ENCODE measurements around the gene EML4.

EML4 gene

GRCh38 chr2:42138163-42139015, 30.8 kb upstream of the EML4 start:
- no peak for DNase-seq

GRCh38 chr2:42139101-42139500, 30.1 kb upstream of the EML4 start:
- DNase-seq = no peak

- no peak for DNase-seq
These were observed 28.7 kb upstream of the EML4 start for GRCh38 chr2:42140496-42140895.

GRCh38 chr2:42141687-42142546, 27.2 kb upstream of the EML4 start:
- DNase-seq = no peak

- DNase-seq = no peak
These were observed 26.5 kb upstream of the EML4 start for GRCh38 chr2:42142547-42143184.

- no peak for DNase-seq
These were observed 21.4 kb upstream of the EML4 start for GRCh38 chr2:42147641-42148274.

- DNase-seq = no peak
These were observed 19.0 kb upstream of the EML4 start for GRCh38 chr2:42150159-42150558.

GRCh38 chr2:42153944-42154581, 15.1 kb upstream of the EML4 start:
- no peak for DNase-seq

GRCh38 chr2:42156721-42157120, 12.4 kb upstream of the EML4 start:
- DNase-seq = no peak

GRCh38 chr2:42161444-42161843, 7.7 kb upstream of the EML4 start:
- no peak for DNase-seq

- DNase-seq = no peak
These were observed 5.6 kb upstream of the EML4 start for GRCh38 chr2:42163444-42164045.

- no peak for DNase-seq
These were observed 5.1 kb upstream of the EML4 start for GRCh38 chr2:42164046-42164445.

- DNase-seq = no peak
These were observed 4.2 kb upstream of the EML4 start for GRCh38 chr2:42164971-42165370.

- no peak for DNase-seq
These were observed 1.7 kb upstream of the EML4 start for GRCh38 chr2:42167458-42167857.

- DNase-seq = no peak
These were observed 574 bp upstream of the EML4 start for GRCh38 chr2:42168459-42169099.

- no peak for DNase-seq
These were observed 845 bp downstream of the EML4 start for GRCh38 chr2:42169874-42170521.

GRCh38 chr2:42170619-42171395, 1.7 kb downstream of the EML4 start:
- no peak for DNase-seq

GRCh38 chr2:42171396-42171980, 2.3 kb downstream of the EML4 start:
- no peak for DNase-seq

- DNase-seq = no peak
These were observed 2.9 kb downstream of the EML4 start for GRCh38 chr2:42172020-42172419.

- no peak for DNase-seq
These were observed 3.4 kb downstream of the EML4 start for GRCh38 chr2:42172566-42172965.
